ENCODE data around the gene PRKN. TPM values are rescaled to one million over a fixed set of nuclear protein-coding genes. Genes with fewer than 3 reads are reported as not detected.

PRKN gene
- total RNA-seq, 2 donors from 2014 or later: 6.7 to 8.2 TPM

DNA sequence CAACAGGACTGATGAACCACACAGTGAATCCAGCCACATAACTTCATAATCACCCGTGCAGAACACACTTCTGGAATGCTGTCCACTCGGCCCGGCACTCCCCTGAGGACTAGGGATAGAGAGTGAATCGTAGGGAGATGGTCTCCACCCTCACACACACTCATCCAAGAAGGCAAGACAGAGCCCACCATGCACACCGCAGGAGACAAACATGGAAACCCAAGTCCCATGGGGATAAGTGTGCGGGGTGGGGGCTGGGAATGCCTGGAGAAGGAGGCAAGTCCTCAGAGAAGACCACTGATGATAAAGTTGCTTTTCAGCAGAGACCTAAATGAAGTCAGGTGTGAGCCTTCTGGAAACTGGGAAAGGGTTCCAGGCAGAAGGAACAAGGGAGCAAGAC lies 1054.5 kb downstream of the PRKN start:
- no peak overlapping the region for H3K4me3 ChIP-seq
- H3K36me3 ChIP-seq (replicated peaks in 1 of 2; ENCODE audit: insufficient read depth in 1 of 2, low read depth in 2 of 2): no peaks in the 10 kb centered on the region
- no peaks in the 10 kb centered on the region for H3K27me3 ChIP-seq
- H3K27ac ChIP-seq: no peak overlapping the region
- TF ChIP-seq POLR2A (IDR thresholded peaks at IDR 0.05): no peak
- TF ChIP-seq, protein P1, sequence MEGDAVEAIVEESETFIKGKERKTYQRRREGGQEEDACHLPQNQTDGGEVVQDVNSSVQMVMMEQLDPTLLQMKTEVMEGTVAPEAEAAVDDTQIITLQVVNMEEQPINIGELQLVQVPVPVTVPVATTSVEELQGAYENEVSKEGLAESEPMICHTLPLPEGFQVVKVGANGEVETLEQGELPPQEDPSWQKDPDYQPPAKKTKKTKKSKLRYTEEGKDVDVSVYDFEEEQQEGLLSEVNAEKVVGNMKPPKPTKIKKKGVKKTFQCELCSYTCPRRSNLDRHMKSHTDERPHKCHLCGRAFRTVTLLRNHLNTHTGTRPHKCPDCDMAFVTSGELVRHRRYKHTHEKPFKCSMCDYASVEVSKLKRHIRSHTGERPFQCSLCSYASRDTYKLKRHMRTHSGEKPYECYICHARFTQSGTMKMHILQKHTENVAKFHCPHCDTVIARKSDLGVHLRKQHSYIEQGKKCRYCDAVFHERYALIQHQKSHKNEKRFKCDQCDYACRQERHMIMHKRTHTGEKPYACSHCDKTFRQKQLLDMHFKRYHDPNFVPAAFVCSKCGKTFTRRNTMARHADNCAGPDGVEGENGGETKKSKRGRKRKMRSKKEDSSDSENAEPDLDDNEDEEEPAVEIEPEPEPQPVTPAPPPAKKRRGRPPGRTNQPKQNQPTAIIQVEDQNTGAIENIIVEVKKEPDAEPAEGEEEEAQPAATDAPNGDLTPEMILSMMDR (IDR thresholded peaks at IDR 0.05): no peak
- DNase-seq: no peak
- H3K4me1 ChIP-seq: no peaks in the 10 kb centered on the region
- intact Hi-C loops (cut with DNase I): no loop called here
- ATAC-seq: no peak
- 85 to 91% methylated on average over 6 of the region's 6 CpGs for WGBS, 2 donors
- no peaks in the 10 kb centered on the region for H3K9me3 ChIP-seq

GRCh38 chr6:161671117-161671516 lies 1056.4 kb downstream of the PRKN start:
- TF ChIP-seq POLR2A (IDR thresholded peaks at IDR 0.05): no peak
- TF ChIP-seq, protein P1 (IDR thresholded peaks at IDR 0.05): no peak
- H3K9me3 ChIP-seq: no peaks in the 10 kb centered on the region

GRCh38 chr6:161668665-161669064 lies 1058.9 kb downstream of the PRKN start:
- Histone ChIP-seq H3K4me3 (no peak overlapping the region), H3K36me3 (replicated peaks in 1 of 2; ENCODE audit: insufficient read depth in 1 of 2, low read depth in 2 of 2) (no peaks in the 10 kb centered on the region), H3K27ac (no peak overlapping the region), H3K9me3 (no peaks in the 10 kb centered on the region), H3K27me3 (no peaks in the 10 kb centered on the region), H3K4me1 (no peaks in the 10 kb centered on the region)
- ATAC-seq (no peak), DNase-seq (no peak)
- 88 to 89% methylated on average over 2 of the region's 2 CpGs for WGBS, 2 donors
- intact Hi-C loops (cut with DNase I): no loop called here
- no peak for TF ChIP-seq POLR2A (IDR thresholded peaks at IDR 0.05)
- TF ChIP-seq, protein P1 (IDR thresholded peaks at IDR 0.05): no peak

More at GRCh38 chr6:161671117-161671516, 1056.4 kb downstream of the PRKN start:
- no peaks in the 10 kb centered on the region for H3K36me3 ChIP-seq (replicated peaks in 1 of 2; ENCODE audit: insufficient read depth in 1 of 2, low read depth in 2 of 2)
- no peak for ATAC-seq
- H3K27me3 ChIP-seq: no peaks in the 10 kb centered on the region
- H3K4me1 ChIP-seq: no peaks in the 10 kb centered on the region
- H3K4me3 ChIP-seq: no peak overlapping the region
- intact Hi-C loops (cut with DNase I): no loop called here
- H3K27ac ChIP-seq: no peak overlapping the region
- no peak for DNase-seq
- 77 to 82% methylated on average over 9 of the region's 9 CpGs for WGBS, 2 donors

- intact Hi-C loops (cut with DNase I): no loop called here
- ATAC-seq (no peak), DNase-seq (no peak)
- WGBS, 2 donors: 92 to 96% methylated on average over 1 of the region's 1 CpG
- no peaks in the 10 kb centered on the region for H3K4me1 ChIP-seq
- no peaks in the 10 kb centered on the region for H3K9me3 ChIP-seq
- TF ChIP-seq, protein P1 (IDR thresholded peaks at IDR 0.05): no peak
- no peak for TF ChIP-seq POLR2A (IDR thresholded peaks at IDR 0.05)
- H3K36me3 ChIP-seq (replicated peaks in 1 of 2; ENCODE audit: insufficient read depth in 1 of 2, low read depth in 2 of 2): no peaks in the 10 kb centered on the region
- no peak overlapping the region for H3K4me3 ChIP-seq
- no peak overlapping the region for H3K27ac ChIP-seq
- no peaks in the 10 kb centered on the region for H3K27me3 ChIP-seq
Observed at GRCh38 chr6:161667957-161668356, 1059.6 kb downstream of the PRKN start.

- Histone ChIP-seq H3K36me3 (replicated peaks in 1 of 2; ENCODE audit: insufficient read depth in 1 of 2, low read depth in 2 of 2) (no peaks in the 10 kb centered on the region), H3K4me1 (no peaks in the 10 kb centered on the region), H3K27ac (no peak overlapping the region), H3K27me3 (no peaks in the 10 kb centered on the region), H3K9me3 (no peaks in the 10 kb centered on the region), H3K4me3 (no peak overlapping the region)
- WGBS, 2 donors: 89 to 96% methylated on average over 8 of the region's 8 CpGs
- DNase-seq: no peak
- intact Hi-C loops (cut with DNase I): no loop called here
- no peak for ATAC-seq
- TF ChIP-seq, protein P1 (IDR thresholded peaks at IDR 0.05): no peak
- TF ChIP-seq POLR2A (IDR thresholded peaks at IDR 0.05): no peak
Observed at GRCh38 chr6:161663682-161664081, 1063.9 kb downstream of the PRKN start.
